ENCODE results near the gene HBG1. TPM values are rescaled to one million over a fixed set of nuclear protein-coding genes. Genes with fewer than 3 reads are reported as not detected.
A peak's percentile ranks its signal among the peaks of the same experiment; 100 is the strongest.

Gene HBG1
- total and polyA plus RNA-seq, 2 of the 8 experiments (the other 6 are each of a cell fraction or from before 2014, with no cell fraction given) = 0.26 TPM; not detected in 1

- no peak overlapping the region for H2BK5ac ChIP-seq (ENCODE audit: low read depth, low read length)
- H3K9me3 ChIP-seq (ENCODE audit: insufficient read depth in 2 of 2, low read depth in 1 of 2, low read length in 1 of 2) = no peaks in the 10 kb centered on the region
- H3K23ac ChIP-seq (ENCODE audit: insufficient read length) = no peak overlapping the region
- no peak overlapping the region for H2BK20ac ChIP-seq (ENCODE audit: low read length)
- 0 out of 2 replicates have a peak overlapping the region, but pooled peaks have one; percentile 63 for H2AFZ ChIP-seq (ENCODE audit: low read length)
- ChIA-PET POLR2A (ENCODE audit: partially characterized antibody) (no interaction called here), CTCF (ENCODE audit: partially characterized antibody) (interaction anchor here (8.6 kb wide), 1 partner anchor 16 kb away, joined by 48 read pairs; no protein-coding TSS in a partner anchor)
- H3K4me1 ChIP-seq (replicated peaks in 1 of 4; ENCODE audit: control insufficient read depth in 3 of 4, insufficient read depth in 4 of 4, low read length in 3 of 4) = no peaks in the 10 kb centered on the region; a peak in 2 of 7 replicates
- no peak overlapping the region for H4K8ac ChIP-seq (ENCODE audit: extremely low read depth, insufficient read depth, low read length)
- no peaks in the 10 kb centered on the region for H3K27me3 ChIP-seq (replicated peaks in 1 of 4; ENCODE audit: control insufficient read depth in 3 of 4, extremely low read depth in 1 of 4, insufficient read depth in 3 of 4, low read length in 3 of 4)
- no peak overlapping the region for H4K5ac ChIP-seq (ENCODE audit: insufficient read length, low read depth, low read length)
- no peak overlapping the region for H2BK15ac ChIP-seq (ENCODE audit: low read length)
- no peak overlapping the region for H3K27ac ChIP-seq (ENCODE audit: low read depth, low read length)
- H4K91ac ChIP-seq (replicated peaks; ENCODE audit: insufficient read length, low read length) = no peak overlapping the region
- H3K9ac ChIP-seq (replicated peaks in 1 of 4; ENCODE audit: extremely low read depth in 1 of 4, low read depth in 3 of 4, low read length in 3 of 4) = no peak overlapping the region
- FAIRE-seq = no peak
- H3K79me2 ChIP-seq (ENCODE audit: control insufficient read depth in 1 of 2, insufficient read depth in 2 of 2, low read length in 2 of 2) = no peaks in the 10 kb centered on the region
- no peaks in the 10 kb centered on the region for H3K36me3 ChIP-seq (ENCODE audit: control insufficient read depth in 2 of 4, insufficient read depth in 4 of 4, low read length in 3 of 4)
- no peak overlapping the region for H3K56ac ChIP-seq (replicated peaks; ENCODE audit: insufficient read length, low read depth, low read length)
- no peak overlapping the region for H2BK120ac ChIP-seq (replicated peaks; ENCODE audit: low read depth, low read length)
- no peak overlapping the region for H3K4me2 ChIP-seq (ENCODE audit: insufficient read depth in 1 of 2, low read depth in 2 of 2, low read length in 2 of 2)
- no peak overlapping the region for H3K14ac ChIP-seq (ENCODE audit: insufficient read length)
- H3K23me2 ChIP-seq (ENCODE audit: low read depth, low read length) = no peaks in the 10 kb centered on the region; the same call in 1 of the 2 replicates
- H3K18ac ChIP-seq (ENCODE audit: extremely low read depth, low read length) = no peak overlapping the region
- peak overlapping the region; percentile 82; the same call in 1 of the 2 replicates for H2BK12ac ChIP-seq (ENCODE audit: low read depth, low read length)
- DNase-seq (ENCODE audit: low read depth in 1 of 2, low spot score in 2 of 2) = no peak
- H3K79me1 ChIP-seq (ENCODE audit: low read depth, low read length) = no peaks in the 10 kb centered on the region
- peak overlapping the region; percentile 44 for H3K4ac ChIP-seq (replicated peaks; ENCODE audit: insufficient read length, low read depth, low read length)
- H2AK5ac ChIP-seq (ENCODE audit: low read depth, low read length) = no peak overlapping the region
- H4K20me1 ChIP-seq (replicated peaks in 1 of 2; ENCODE audit: control insufficient read depth in 1 of 2, insufficient read depth in 2 of 2, low read length in 2 of 2) = no peaks in the 10 kb centered on the region
- no peak overlapping the region for H3K4me3 ChIP-seq (ENCODE audit: extremely low read depth in 1 of 4, insufficient read depth in 2 of 4, low read depth in 3 of 4, low read length in 4 of 4)
- WGBS, 2 experiments (ENCODE audit: extremely low coverage in 1 of 2, insufficient coverage in 1 of 2, insufficient read length in 1 of 2, insufficient replicate concordance in 2 of 2, low coverage in 1 of 2, low lambda C conversion rate in 2 of 2, missing lambda C conversion rate in 1 of 2) = 85% methylated on average over 5 of the region's 5 CpGs; no CpG with 5 or more reads in 1 of the 2 experiments
- TF ChIP-seq GABPA (IDR thresholded peaks at IDR 0.05; ENCODE audit: borderline replicate concordance, insufficient read depth, low read length) (no peak), RAD21 (IDR thresholded peaks at IDR 0.05 in 1 of 2, conservative IDR thresholded peaks at IDR 0.05 in 1 of 2; ENCODE audit: low read depth in 2 of 2, low read length in 2 of 2) (no peak), ATF2 (IDR thresholded peaks at IDR 0.05; ENCODE audit: low read length) (no peak), MAX (IDR thresholded peaks at IDR 0.05) (no peak), RBBP5 (IDR thresholded peaks at IDR 0.05; ENCODE audit: borderline replicate concordance, low read depth, low read length) (no peak)
Observed at GRCh38 chr11:5274395-5274794, 24.7 kb upstream of the HBG1 start.

All from H1 (cell line).